GM12878 (cell line): ENCODE results near the gene NFS1. TPM values are rescaled to one million over a fixed set of nuclear protein-coding genes. Genes with fewer than 3 reads are reported as not detected.

ENCODE experiments used
- ATAC-seq: fragments of 200-7000 bp; cut with Tn5 transposase; 3 replicates; pipeline ENCODE4 v1.9.1; 2020; ENCODE audit warnings: mild to moderate bottlenecking, moderate library complexity
- BruUV-seq: library from RNA; stranded (reverse); fragments of 400-500 nt; replicated peaks from 2 replicates; lab custom pipeline; 2021; lab: Mats Ljungman, UMichigan
- CTCF ChIA-PET: fragments of 300-600 bp; sonication (Branson Sonifier 250); formaldehyde crosslinking; extraction: SDS; loops from one replicate; lab custom pipeline; 2021; ENCODE audit warnings: inconsistent platforms; lab: Yijun Ruan, JAX
- POLR2A ChIA-PET: fragments of 350-600 bp; formaldehyde crosslinking; extraction: SDS; loops from one replicate; lab custom pipeline; 2021; ENCODE audit warnings: inconsistent platforms; lab: Charles Lee
- RAD21 ChIA-PET: fragments of 300-600 bp; sonication (Branson Sonifier 250); formaldehyde crosslinking; loops from one replicate; lab custom pipeline; 2023; ENCODE audit warnings: antibody characterized with exemption; ENCODE audit not compliant: unreplicated experiment; lab: Charles Lee
- SMC1A ChIA-PET: fragments of 300-600 bp; sonication (Branson Sonifier 250); formaldehyde crosslinking; loops from one replicate; lab custom pipeline; 2023; ENCODE audit not compliant: unreplicated experiment, uncharacterized antibody; lab: Charles Lee
- DNase-seq: peaks from one replicate; pipeline ENCODE4 v3.0.0-alpha.2; 2011; ENCODE audit warnings: low read depth, low spot score
- FAIRE-seq: peaks from 3 replicates; lab custom pipeline; 2011; peaks lifted over from hg19 to GRCh38; lab: Jason Lieb, UNC
- H2AFZ ChIP-seq: 2 replicates; pipeline ENCODE4 v1.6.0; 2011; ENCODE audit warnings: low read depth, low read length, control low read depth; ENCODE audit not compliant: control insufficient read depth
- H3K27ac ChIP-seq: 2 replicates; pipeline ENCODE4 v1.5.1; 2011; ENCODE audit warnings: control low read depth; ENCODE audit not compliant: control insufficient read depth, insufficient read depth
- H3K27me3 ChIP-seq, 2 experiments: replicated peaks in 1 of 2; 2 replicates each; pipeline versions ENCODE4 v1.6.0 to v1.6.1; 2011; ENCODE audit warnings: low read length in 1 of 2; ENCODE audit not compliant: control insufficient read depth in 2 of 2, insufficient read depth in 2 of 2
- H3K36me3 ChIP-seq, 2 experiments: 2 replicates each; pipeline ENCODE4 v1.5.1; 2011; ENCODE audit warnings: low read length in 1 of 2; ENCODE audit not compliant: control insufficient read depth in 2 of 2, insufficient read depth in 2 of 2
- H3K4me1 ChIP-seq: 2 replicates; pipeline ENCODE4 v1.6.1; 2011; ENCODE audit warnings: mild to moderate bottlenecking, low read length, moderate library complexity, mixed read lengths; ENCODE audit not compliant: control insufficient read depth, insufficient read depth
- H3K4me2 ChIP-seq: 2 replicates; pipeline ENCODE4 v1.6.0; 2011; ENCODE audit warnings: control low read depth; ENCODE audit not compliant: control insufficient read depth, insufficient read depth
- H3K4me3 ChIP-seq: fragments of 200-600 bp; sonication (generic); 2 replicates; pipeline ENCODE4 v1.5.1; 2016
- H3K79me2 ChIP-seq: 2 replicates; pipeline ENCODE4 v1.6.0; 2011; ENCODE audit warnings: low read length; ENCODE audit not compliant: control insufficient read depth, insufficient read depth
- H3K9ac ChIP-seq: 2 replicates; pipeline ENCODE4 v1.8.0; 2011; ENCODE audit warnings: low read length, control low read depth, mixed read lengths; ENCODE audit not compliant: control insufficient read depth, insufficient read depth
- H3K9me3 ChIP-seq: replicated peaks from 3 replicates; pipeline ENCODE4 v1.5.1; 2011; ENCODE audit warnings: mild to moderate bottlenecking, low read length; ENCODE audit not compliant: control insufficient read depth, insufficient read depth
- H4K20me1 ChIP-seq: 2 replicates; pipeline ENCODE4 v1.6.0; 2011; ENCODE audit not compliant: control insufficient read depth, insufficient read depth
- ATF2 ChIP-seq: IDR thresholded peaks from 2 replicates; pipeline ENCODE4 v1.6.1; 2012; ENCODE audit warnings: low read length, inconsistent platforms
- BHLHE40 ChIP-seq, 2 experiments: fragments of 450-650 bp in 1 of 2; IDR thresholded peaks; 2 replicates each; pipeline ENCODE4 v1.6.1; 2011 to 2017; ENCODE audit warnings: low read depth in 2 of 2, borderline replicate concordance in 1 of 2, improper control_type of control experiment in 1 of 2, low read length in 1 of 2, mild to moderate bottlenecking in 1 of 2
- POLR2AphosphoS5 ChIP-seq: IDR thresholded peaks from 2 replicates; pipeline ENCODE4 v1.6.1; 2011; ENCODE audit warnings: mild to moderate bottlenecking, low read length, inconsistent platforms
- WGBS: methylation state at CpG from one replicate; pipeline ENCODE4 v1.1.6; 2016; ENCODE audit warnings: low lambda C conversion rate; ENCODE audit not compliant: insufficient replicate concordance, insufficient coverage; ENCODE audit errors: missing lambda C conversion rate; 5-methylcytosine and 5-hydroxymethylcytosine counted together
- in situ Hi-C: fragments of 300-500 bp; cut with MboI; formaldehyde crosslinking; loops from 9 replicates; pipeline ENCODE4 v1.14.3; 2018; ENCODE audit warnings: mixed read lengths
- intact Hi-C: fragments of 100-400 bp; cut with micrococcal nuclease; formaldehyde crosslinking; loops from one replicate; pipeline ENCODE4 v1.14.2; 2022; ENCODE audit not compliant: unreplicated experiment
- polyA plus RNA-seq, 11 experiments: library from polyadenylated mRNA; depleted of rRNA in 4 of 11; unstranded in 6 of 11; stranded (reverse) in 5 of 11; fragments of >200 nt; fragmentation: Nextera tagmentation in 4 of 11; fragmentation: Illumina TruSeq in 1 of 11; extraction: Ambion mirVana in 4 of 11; extraction: Trizol in 1 of 11; gene quantifications; 1 replicate in 1 of 11; 2 replicates in 10 of 11; pipeline versions ENCODE4 v1.2.1 to v1.2.3, GENCODE V29; 2011 to 2016; ENCODE audit warnings: inconsistent platforms in 2 of 11, missing spikeins in 2 of 11, low read depth in 1 of 11
- total RNA-seq, 4 experiments: library from RNA; depleted of rRNA in 3 of 4; stranded (reverse); fragments of >200 nt in 3 of 4; fragmentation: Illumina TruSeq in 1 of 4; extraction: Trizol in 1 of 4; gene quantifications; 2 replicates each; pipeline versions ENCODE4 v1.2.1 to v1.2.3, GENCODE V29; 2013 to 2021
- TF ChIP-seq, protein P1 (sequence below): IDR thresholded peaks from 2 replicates; pipeline ENCODE4 v1.6.1; 2012; ENCODE audit warnings: mild to moderate bottlenecking, low read depth, low read length

The NFS1 gene
- total and polyA plus RNA-seq, 10 of the 15 experiments (the other 5 are each of a cell fraction or from before 2014, with no cell fraction given): 9.2 to 74.1 (median 38.6) TPM

DNA sequence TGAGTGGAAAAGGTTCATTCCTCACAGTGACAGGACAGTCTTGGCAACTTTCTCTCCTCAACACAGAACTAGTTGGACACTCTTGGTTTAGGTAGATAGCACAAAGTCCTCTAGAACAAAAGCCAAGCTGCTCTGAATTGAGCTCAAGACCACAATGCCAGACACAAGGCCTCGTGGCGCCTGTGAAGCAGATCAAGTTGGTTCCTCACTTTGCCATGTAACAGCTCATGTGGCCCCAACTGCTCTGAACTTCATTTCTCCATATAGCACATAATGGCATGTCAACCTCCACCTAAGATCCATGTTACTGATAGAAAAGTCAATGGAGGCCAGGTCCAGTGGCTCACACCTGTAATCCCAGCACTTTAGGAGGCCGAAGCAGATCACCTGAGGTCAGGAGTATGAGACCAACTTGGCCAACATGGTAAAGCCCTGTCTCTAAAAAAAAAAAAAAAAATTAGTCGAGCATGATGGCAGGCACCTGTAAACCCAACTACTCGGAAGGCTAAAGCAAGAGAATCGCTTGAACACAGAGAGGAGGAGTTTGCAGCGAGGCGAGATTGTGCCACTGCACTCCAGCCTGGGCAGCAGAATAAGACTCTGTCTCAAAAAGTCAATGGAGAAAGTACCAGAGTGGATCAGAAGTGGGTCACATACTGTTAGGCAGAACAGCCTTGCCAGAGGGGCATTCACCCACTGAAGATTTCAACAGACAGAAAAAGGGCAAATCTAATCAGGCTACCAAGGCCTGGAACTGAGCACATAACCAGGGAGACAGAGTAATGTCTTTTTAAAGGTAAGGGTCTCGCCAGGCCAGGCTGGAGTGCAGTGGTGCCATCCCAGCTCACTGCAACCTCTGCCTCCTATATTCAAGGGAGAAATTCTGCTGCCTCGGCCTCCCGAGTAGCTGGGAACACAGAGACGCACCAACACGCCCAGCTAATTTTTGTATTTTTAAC lies 21.3 kb upstream of the NFS1 start (continued):
- TF ChIP-seq, protein P1, sequence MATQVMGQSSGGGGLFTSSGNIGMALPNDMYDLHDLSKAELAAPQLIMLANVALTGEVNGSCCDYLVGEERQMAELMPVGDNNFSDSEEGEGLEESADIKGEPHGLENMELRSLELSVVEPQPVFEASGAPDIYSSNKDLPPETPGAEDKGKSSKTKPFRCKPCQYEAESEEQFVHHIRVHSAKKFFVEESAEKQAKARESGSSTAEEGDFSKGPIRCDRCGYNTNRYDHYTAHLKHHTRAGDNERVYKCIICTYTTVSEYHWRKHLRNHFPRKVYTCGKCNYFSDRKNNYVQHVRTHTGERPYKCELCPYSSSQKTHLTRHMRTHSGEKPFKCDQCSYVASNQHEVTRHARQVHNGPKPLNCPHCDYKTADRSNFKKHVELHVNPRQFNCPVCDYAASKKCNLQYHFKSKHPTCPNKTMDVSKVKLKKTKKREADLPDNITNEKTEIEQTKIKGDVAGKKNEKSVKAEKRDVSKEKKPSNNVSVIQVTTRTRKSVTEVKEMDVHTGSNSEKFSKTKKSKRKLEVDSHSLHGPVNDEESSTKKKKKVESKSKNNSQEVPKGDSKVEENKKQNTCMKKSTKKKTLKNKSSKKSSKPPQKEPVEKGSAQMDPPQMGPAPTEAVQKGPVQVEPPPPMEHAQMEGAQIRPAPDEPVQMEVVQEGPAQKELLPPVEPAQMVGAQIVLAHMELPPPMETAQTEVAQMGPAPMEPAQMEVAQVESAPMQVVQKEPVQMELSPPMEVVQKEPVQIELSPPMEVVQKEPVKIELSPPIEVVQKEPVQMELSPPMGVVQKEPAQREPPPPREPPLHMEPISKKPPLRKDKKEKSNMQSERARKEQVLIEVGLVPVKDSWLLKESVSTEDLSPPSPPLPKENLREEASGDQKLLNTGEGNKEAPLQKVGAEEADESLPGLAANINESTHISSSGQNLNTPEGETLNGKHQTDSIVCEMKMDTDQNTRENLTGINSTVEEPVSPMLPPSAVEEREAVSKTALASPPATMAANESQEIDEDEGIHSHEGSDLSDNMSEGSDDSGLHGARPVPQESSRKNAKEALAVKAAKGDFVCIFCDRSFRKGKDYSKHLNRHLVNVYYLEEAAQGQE: no peak
- TF ChIP-seq BHLHE40 (IDR thresholded peaks at IDR 0.05; ENCODE audit: borderline replicate concordance in 1 of 2, low read depth in 2 of 2, low read length in 1 of 2): no peak

DNA sequence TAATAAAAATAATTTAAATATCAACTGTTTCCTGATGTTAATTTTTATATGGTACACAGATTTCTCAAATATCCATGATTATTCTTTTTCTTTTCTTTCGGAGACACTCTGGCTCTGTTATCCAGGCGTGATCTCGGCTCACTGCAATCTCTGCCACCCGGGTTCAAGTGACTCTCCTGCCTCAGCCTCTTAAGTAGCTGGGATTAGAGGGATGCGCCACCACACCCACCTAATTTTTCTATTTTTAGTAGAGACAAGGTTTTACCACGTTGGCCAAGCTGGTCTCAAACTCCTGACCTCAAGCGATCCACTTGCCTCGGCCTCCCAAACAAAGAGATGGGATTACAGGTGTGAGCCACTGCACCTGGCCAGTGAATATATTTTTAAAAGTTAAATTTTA lies 20.6 kb upstream of the NFS1 start:
- H3K4me1 ChIP-seq: no peaks in the 10 kb centered on the region; the same call in 1 of the 2 replicates
- FAIRE-seq (no peak), DNase-seq (no peak), ATAC-seq (no peak)
- no peak overlapping the region for H3K4me2 ChIP-seq
- WGBS: 62% methylated on average over 8 of the region's 8 CpGs
- H3K36me3 ChIP-seq: peaks cover 33 to 62% of the 10 kb centered on the region in 2 experiments
- in situ Hi-C loops (no loop called here), intact Hi-C loops (no loop called here)
- H3K4me3 ChIP-seq: no peak overlapping the region
- H3K9me3 ChIP-seq: no peaks in the 10 kb centered on the region
- H3K27me3 ChIP-seq: no peaks in the 10 kb centered on the region
- H4K20me1 ChIP-seq: peaks cover 13% of the 10 kb centered on the region
- H3K79me2 ChIP-seq: peaks cover 39% of the 10 kb centered on the region
- ChIA-PET RAD21 (interaction anchor here (1.1 kb wide), 1 partner anchor 164 kb away, joined by 3 read pairs; no protein-coding TSS in a partner anchor), POLR2A (interaction anchor here (1.2 to 2.9 kb wide), 3 partner anchors 9 to 12 kb away, joined by 3 to 15 read pairs (median 5); no protein-coding TSS in a partner anchor), SMC1A (interaction anchor here (0.7 to 2.1 kb wide), 8 partner anchors 8 to 99 kb away, joined by 3 to 7 read pairs (median 4); no protein-coding TSS in a partner anchor), CTCF (interaction anchor here (1.3 to 1.9 kb wide), 3 partner anchors 9 to 13 kb away, joined by 3 to 4 read pairs (median 4); no protein-coding TSS in a partner anchor)
- H2AFZ ChIP-seq: no peak overlapping the region
- BruUV-seq: no TSS peak
- no peak overlapping the region for H3K27ac ChIP-seq
- H3K9ac ChIP-seq: no peak overlapping the region
- TF ChIP-seq ATF2 (no peak), POLR2AphosphoS5 (peak; percentile 64; the same call in 1 of the 2 replicates)
- TF ChIP-seq, all 136 proteins: peak for 1
